Activated T-cell treated with anti-CD3 and anti-CD28 coated beads, Interleukin-2, amount 50 U/mL, for 4 hours (primary cell): ENCODE measurements around the gene VGLL3. TPM values are rescaled to one million over a fixed set of nuclear protein-coding genes. Genes with fewer than 3 reads are reported as not detected.

Experiments
- ATAC-seq, 2 donors: fragments of 200-7000 bp; cut with Tn5 transposase; one replicate each; pipeline ENCODE4 v1.10.0; 2021
- DNase-seq: peaks from one replicate; pipeline ENCODE4 v3.0.0-alpha.2; 2020
- H3K27me3 Mint-ChIP-seq: one replicate; pipeline ENCODE4 v1.8.0; 2021; ENCODE audit warnings: low read depth, mixed read lengths
- H3K36me3 Mint-ChIP-seq: one replicate; pipeline ENCODE4 v1.8.0; 2022; ENCODE audit warnings: mixed read lengths; ENCODE audit not compliant: insufficient read depth
- H3K4me1 Mint-ChIP-seq: one replicate; pipeline ENCODE4 v1.8.0; 2021; ENCODE audit warnings: low read depth, mixed read lengths
- H3K4me3 Mint-ChIP-seq: one replicate; pipeline ENCODE4 v1.8.0; 2021; ENCODE audit warnings: mild to moderate bottlenecking, moderate library complexity, mixed read lengths
- H3K9me3 Mint-ChIP-seq: one replicate; pipeline ENCODE4 v1.8.0; 2021; ENCODE audit warnings: mixed read lengths
- total RNA-seq, 3 donors: library from RNA; stranded (reverse); gene quantifications; one replicate each; pipeline ENCODE4 v1.2.1, GENCODE V29; 2021

VGLL3 gene
- total RNA-seq, 3 donors from 2014 or later, result 0.05 to 0.14 TPM; not detected in 1

- no peak for DNase-seq
- Mint-ChIP-seq H3K27me3 (no peaks in the 10 kb centered on the region), H3K9me3 (peaks cover 6% of the 10 kb centered on the region), H3K4me1 (no peaks in the 10 kb centered on the region), H3K36me3 (no peaks in the 10 kb centered on the region), H3K4me3 (no peak overlapping the region)
- ATAC-seq, result no peak
Measured at GRCh38 chr3:86890741-86891396, 100.1 kb downstream of the VGLL3 start.

Other genes with a start within 250 kb of the VGLL3 start
- gene CHMP2B, start 236.2 kb upstream of the VGLL3 start, total RNA-seq, result 10 to 100 TPM; 32.4 to 40.0 (median 38.1) TPM